ENCODE data around the gene MARK4.

DNA sequence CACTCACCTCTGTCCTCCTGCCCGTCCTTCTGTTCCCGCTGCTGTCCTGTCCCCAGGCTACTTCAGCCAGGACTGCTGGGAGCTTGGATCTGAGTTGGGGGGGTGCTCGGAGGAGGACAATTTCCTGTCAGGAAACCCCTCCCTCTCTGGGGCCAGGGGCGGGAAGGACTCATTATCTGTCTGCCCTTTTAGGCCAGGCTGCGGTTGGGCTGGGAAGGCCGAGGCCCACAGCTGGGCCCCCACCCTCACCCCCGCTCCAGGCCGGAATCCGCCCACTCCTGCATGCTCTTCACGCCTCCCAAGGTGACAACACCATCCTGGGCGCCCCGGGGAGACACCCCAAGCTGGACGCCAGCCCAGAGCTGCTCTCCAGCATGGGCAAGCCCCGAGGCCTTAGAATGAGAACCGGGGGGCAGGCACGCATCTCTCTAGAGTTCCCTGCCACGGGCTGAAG lies 5.7 kb upstream of the MARK4 start, which contains the start of gene EXOC3L2:
- TF ChIP-seq CTCF (IDR thresholded peaks at IDR 0.05; ENCODE audit: insufficient read depth, low read length) = no peak
- TF ChIP-seq POLR2AphosphoS5 (IDR thresholded peaks at IDR 0.05; ENCODE audit: low read depth) = no peak
- no peak for TF ChIP-seq REST (IDR thresholded peaks at IDR 0.05; ENCODE audit: insufficient replicate concordance, low read depth)
- no peak for TF ChIP-seq GABPA (IDR thresholded peaks at IDR 0.05; ENCODE audit: low read depth)
- no peak for TF ChIP-seq SPI1 (IDR thresholded peaks at IDR 0.05; ENCODE audit: borderline replicate concordance, low read depth)

Measured in HL-60 (cell line).